Measurements from ENCODE around the gene C3orf22.

C3orf22 gene

DNA sequence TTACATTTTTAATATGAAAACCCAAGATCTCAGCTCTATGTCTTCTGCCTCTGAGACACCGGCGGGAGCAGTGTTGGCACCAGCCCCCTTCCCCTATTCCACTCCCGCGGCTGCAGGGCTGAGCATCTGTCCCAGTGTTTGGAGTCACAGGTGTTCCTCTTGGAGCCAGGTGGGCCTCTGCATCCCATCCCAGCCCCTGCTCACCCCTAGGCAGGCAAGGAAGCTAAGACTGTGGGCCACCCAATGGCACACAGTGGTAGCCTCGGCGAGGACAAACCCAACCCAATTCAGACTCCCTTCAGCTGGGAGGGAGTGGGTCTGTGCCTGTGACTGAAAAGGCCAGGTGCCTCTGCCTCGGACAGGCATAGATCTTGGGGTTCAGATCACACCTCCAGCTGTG lies 31.7 kb downstream of the C3orf22 start:
- no peak for DNase-seq

DNA sequence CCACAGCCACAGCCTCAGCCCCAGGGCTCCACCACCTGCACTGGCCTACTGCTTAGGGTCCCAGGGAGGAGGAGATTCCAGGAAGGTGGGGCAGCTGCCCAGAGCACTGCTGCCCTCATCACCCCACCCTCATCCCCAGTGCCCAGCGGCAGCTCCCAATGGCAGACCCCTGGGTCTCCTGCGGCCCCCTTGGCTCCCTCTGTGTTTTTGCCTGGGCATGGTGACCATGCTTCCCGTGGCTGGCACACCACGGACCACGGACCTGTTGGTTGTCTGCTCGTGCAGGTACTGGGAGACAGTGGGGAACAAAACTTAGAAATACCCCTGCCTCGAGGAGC lies 32.1 kb downstream of the C3orf22 start:
- no peak for DNase-seq

DNA sequence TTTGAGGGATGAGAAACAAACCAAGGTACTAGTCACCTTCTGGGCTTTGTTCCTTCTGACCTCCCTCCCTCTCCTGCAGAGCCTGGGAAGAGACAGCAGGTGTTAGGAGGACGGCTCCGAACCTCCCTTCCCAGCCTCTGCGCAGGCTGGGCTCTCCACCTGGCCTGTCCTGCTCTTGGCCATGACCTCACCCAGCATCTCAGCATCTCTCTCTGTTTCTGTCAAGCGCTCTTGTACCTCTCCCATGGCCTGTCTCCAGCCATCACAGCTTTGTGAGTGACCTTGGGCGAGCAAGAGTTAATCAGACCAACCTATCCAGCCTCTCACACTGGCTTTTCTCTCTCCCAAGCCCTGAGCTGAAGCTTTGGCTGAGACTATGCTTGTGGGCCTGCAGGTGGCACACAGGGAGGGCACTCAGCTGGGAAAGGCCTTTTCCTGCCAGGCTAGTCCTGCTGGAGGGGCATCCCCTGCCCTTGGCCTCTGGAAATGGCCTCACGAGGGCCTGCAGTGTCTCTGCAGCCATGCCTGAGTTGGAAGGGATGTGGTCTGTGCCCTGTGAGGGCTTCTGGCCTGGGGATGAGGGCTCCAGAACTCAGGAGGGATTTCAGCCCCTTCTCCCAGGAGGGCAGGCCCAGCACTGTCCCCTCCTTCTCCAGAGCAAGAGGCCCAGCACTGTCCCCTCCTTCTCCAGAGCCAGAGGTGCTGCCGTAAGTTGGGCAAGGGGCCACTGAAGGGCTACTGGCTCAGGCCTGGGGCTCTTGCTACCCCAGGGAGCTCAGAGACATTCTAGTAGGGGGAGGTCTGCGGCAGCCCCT lies 32.7 kb downstream of the C3orf22 start:
- DNase-seq: no peak

- no peak for DNase-seq
These were observed 33.5 kb downstream of the C3orf22 start for GRCh38 chr3:126525091-126525852.

DNA sequence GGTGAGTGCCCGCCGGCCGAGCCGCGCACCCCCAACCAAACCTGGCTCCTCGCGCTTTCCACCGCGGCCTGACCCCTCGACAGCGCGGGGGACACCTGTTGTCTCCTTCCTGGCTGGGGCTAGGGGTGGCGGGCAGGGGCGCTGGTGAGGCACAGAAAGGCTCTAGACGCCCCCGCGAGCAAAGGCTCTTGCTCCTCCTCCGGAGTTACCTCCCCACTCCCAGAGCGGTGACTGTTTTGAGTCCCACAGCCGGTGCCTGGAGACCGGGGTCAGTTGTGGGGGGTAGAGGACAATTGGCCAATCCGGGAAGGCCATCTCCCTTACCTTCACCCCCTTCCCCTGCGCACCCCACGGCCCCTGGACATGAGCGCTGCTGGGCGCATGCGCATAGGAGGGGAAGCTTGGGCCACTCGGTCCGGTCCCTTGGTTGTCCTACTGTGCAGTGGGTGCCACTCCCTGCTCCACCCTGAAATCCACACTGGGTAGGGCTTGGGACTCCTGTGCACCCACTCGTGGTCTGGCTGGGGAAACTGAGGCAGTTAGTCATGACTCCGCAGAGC lies 34.2 kb downstream of the C3orf22 start:
- DNase-seq: no peak

DNA sequence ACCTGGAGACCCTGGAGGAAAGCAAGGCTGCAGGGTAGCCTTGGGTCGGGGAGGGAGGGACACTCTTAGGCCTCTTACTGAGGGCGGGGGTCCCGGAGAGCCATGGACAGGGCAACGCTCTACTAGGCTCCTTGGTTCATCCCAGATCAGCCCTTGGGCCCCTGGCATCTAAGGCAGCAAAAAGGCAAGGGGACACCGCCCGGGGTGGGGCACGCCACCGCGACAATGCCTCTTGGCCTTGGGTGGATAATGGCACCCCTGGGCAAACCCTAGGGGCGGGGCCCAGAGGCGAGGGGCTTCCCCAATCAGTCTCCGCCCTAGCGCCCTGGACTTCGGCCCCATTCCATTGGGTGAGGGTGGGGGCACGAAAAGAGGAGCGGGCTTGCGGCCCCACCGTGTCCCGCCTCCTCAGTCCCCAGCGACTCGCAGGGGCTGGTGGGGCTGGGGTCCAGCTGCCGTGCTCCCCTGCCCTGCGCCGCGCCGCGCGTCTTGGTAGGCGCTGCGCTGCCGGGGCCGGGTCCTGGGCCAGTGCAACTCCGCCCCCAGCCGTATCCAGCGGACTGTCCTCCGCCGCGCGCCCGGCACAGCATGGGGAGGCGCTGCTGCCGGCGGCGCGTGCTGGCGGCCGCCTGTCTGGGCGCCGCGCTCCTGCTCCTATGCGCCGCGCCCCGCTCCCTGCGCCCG lies 34.8 kb downstream of the C3orf22 start, which contains the start of gene CHST13:
TSS of gene CHST13 (plus strand) at position 411 of the 684 bp plus-strand sequence. CDS start at position 589, 178 bp downstream.
- DNase-seq: peak in 1 of 2 donors; percentile 33

GRCh38 chr3:126522363-126522788 lies 36.4 kb downstream of the C3orf22 start:
- DNase-seq: peak; percentile 28 to 30

DNA sequence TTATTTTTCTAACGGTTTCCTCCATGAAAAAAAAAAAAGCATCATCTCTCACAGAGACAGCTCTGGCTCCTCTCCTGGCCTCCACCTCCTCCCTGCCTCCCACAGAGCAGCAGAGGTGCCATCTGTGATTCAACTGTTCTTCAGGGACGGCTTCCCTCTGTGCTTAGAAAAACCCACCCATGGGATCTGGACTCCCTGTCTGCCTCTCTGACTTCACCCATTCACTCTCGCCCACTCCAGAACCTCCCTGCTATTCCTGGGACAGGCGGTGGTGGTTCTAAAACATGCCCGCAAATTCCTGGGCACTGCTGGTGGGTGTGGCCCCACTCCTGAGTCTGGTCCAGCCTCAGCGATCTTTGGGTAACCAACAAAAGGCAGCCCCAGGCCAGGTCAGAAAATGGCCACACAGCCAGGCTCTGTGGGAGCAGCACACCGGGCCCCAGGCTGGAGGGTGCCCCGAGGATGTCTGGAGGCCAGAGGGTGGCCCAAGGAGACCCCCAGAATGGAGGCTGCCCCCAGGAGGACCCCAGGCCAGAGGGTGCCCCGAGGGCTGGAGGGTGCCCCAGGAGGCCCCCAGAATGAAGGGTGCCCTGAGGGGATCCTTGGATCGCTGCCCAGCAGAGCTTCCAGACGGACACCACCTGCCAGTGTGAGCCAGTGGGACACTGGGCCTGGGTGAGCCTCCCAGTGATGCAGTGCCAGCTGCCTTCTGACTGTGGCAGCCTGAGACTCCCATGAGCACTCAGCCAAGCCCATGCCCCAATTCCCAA lies 37.4 kb downstream of the C3orf22 start:
- no peak for DNase-seq

- DNase-seq: no peak
These were observed 39.0 kb downstream of the C3orf22 start for GRCh38 chr3:126519506-126520455.

DNA sequence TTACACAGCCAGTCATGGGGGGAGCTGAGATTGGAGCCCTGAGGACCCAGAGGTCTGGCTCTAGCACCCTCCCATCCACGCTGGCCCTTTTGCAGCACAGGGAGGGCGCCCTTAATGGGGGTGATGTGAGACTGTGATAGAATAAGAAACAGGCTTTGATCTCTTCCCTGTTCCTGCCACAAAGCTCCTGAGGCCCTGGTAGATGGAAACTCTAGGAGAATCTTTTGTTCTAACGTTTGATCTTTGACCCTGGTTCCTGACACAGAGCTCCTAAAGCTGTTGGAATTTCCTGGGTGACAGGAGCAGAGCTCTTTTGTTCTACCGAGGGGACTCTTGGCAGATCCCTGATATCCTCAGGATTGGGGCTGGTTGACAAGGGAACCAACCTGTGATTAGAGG lies 40.0 kb downstream of the C3orf22 start:
- no peak for DNase-seq

- DNase-seq: no peak
These were observed 40.5 kb downstream of the C3orf22 start for GRCh38 chr3:126517986-126518778.

DNA sequence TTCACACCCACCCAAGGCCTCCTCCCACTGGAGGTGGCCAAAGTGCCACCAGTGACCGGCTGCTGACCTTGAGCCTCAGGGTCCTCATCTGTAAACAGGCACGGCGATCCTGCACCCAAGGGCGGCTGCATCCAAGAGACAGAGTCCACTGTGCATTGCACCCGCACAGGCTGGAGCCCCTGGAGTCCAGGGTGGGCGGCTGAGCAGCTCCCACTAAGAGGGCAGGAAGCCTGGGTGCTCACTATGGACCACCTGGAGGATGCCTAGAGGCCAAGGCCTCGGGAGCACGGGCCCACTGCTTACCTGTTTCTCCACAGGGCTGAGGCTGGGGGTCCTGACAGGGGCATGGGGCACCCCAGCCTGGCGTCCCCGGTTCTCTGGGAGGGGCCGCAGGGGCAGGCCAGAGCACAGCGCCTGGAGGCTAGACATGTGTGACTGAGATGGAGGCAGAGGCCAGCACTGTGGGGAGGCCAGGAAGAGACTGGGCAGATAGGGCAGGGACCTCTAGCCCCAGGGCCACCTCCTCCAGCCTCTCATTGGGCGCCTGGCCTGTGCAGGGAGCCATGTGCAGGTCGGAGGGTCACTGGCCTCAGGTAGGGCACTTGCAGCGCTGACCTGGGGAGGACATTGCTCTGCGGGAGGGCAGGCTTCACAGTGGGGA lies 41.3 kb downstream of the C3orf22 start, which contains the start of gene UROC1:
TSS of gene UROC1 (minus strand) at position 483 of the 661 bp plus-strand sequence. CDS start at position 429, 54 bp downstream.
- no peak for DNase-seq

GRCh38 chr3:126516936-126517290 lies 41.8 kb downstream of the C3orf22 start:
- DNase-seq: no peak

DNA sequence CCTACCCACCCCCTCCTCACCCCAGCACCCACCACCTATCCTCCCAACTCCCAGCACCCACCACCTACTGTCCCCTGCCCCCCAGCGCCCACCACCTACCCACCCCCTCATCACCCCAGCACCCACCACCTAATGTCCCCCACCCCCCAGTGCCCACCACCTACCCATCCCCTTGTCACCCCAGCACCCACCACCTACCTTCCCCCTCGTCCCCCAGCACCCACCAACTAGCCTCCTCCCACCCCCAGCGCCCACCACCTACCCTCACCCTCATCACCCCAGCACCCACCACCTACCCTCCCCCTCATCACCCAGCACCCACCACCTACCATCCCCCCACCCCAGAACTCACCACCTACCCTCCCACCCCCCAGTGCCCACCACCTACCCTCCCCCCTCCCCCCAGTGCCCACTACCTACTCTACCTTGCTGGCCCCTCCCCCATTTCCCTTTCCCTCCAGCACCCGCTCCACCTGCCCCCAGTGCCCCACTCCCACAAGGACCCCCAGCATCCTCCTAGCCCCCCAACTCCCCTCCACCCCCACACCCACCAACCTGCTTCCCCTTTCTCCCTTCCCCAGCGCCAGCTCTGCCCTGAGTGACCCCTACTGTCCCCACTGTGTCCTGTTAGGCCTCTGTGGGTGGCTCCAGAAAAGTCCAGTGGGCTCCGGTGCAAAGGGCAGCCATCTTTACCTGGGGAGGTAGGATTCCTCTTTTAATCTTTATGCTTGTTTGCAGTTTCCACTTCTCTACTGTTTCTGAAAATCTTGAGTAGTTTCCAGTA lies 42.4 kb downstream of the C3orf22 start:
- no peak for DNase-seq

DNA sequence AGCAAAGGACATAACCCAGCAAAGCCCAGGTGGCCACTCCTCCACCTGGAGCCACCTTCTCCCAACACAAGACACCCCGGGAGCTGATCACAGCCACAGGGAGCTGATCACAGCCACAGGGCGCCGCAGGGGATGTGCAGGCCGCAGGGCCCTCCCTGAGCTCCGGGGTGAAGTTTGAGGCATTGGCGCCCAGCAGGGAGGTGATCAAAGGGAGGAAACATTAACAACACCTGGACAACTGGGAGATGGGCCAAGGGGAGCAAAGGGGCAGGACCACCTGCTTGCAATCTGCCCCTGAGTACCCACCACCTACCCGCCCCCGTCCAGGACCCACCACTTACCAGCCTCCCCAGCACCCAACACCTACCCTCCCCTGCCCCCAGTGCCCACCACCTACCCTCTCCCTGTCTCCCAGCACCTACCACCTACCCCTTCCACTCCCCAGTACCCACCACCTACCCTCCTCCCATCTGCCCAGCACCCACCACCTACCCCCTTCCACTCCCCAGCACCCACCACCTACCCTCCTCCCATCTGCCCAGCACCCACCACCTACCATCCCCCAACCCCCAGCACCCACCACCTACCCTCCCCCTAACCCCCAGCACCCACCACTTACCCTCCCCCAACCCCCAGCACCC lies 43.5 kb downstream of the C3orf22 start:
- no peak for DNase-seq

- DNase-seq: no peak
These were observed 44.6 kb downstream of the C3orf22 start for GRCh38 chr3:126514161-126514560.

- no peak for DNase-seq
These were observed 45.6 kb downstream of the C3orf22 start for GRCh38 chr3:126512916-126513650.

GRCh38 chr3:126512026-126512425 lies 46.7 kb downstream of the C3orf22 start:
- no peak for DNase-seq

Data from CD4-positive, alpha-beta T cell treated with Interleukin-4 for 1 hour (primary cell).